NB4 (cell line): ENCODE measurements around the gene CCDC177.

Source experiments
- DNase-seq: peaks from one replicate; pipeline ENCODE4 v3.0.0; 2010; ENCODE audit warnings: low read depth
- H3K4me3 ChIP-seq: one replicate; pipeline ENCODE4 v1.5.1; 2011; ENCODE audit warnings: mild to moderate bottlenecking, low read depth, low read length, moderate library complexity
- CTCF ChIP-seq: IDR thresholded peaks from one replicate; pipeline ENCODE4 v1.5.1; 2012; ENCODE audit warnings: low read depth, low read length
- MAX ChIP-seq: IDR thresholded peaks from 2 replicates; pipeline ENCODE4 v1.6.1; 2011; ENCODE audit warnings: low read depth, low read length
- MYC ChIP-seq: IDR thresholded peaks from 2 replicates; pipeline ENCODE4 v1.6.1; 2011; ENCODE audit warnings: low read depth, low read length
- POLR2A ChIP-seq: IDR thresholded peaks from 2 replicates; pipeline ENCODE4 v1.6.1; 2011; ENCODE audit warnings: mild to moderate bottlenecking; ENCODE audit not compliant: insufficient read length; ENCODE audit errors: extremely low read depth

CCDC177 gene

GRCh38 chr14:69536971-69537370 lies 37.7 kb downstream of the CCDC177 start:
- TF ChIP-seq MAX (no peak), POLR2A (no peak), MYC (no peak), CTCF (no peak)
- no peak for DNase-seq
- H3K4me3 ChIP-seq: no peak overlapping the region

GRCh38 chr14:69535230-69535848 lies 39.3 kb downstream of the CCDC177 start:
- DNase-seq: no peak
- TF ChIP-seq MAX: no peak
- TF ChIP-seq CTCF: peak; percentile 46
- TF ChIP-seq MYC: no peak
- TF ChIP-seq POLR2A: no peak
- H3K4me3 ChIP-seq: no peak overlapping the region

GRCh38 chr14:69532561-69533340 lies 41.9 kb downstream of the CCDC177 start:
- peak; percentile 25 for DNase-seq
- TF ChIP-seq MYC: no peak
- TF ChIP-seq POLR2A: no peak
- no peak for TF ChIP-seq CTCF
- no peak for TF ChIP-seq MAX
- no peak overlapping the region for H3K4me3 ChIP-seq

GRCh38 chr14:69531135-69531534 lies 43.5 kb downstream of the CCDC177 start:
- H3K4me3 ChIP-seq: no peak overlapping the region
- no peak for DNase-seq
- TF ChIP-seq CTCF (no peak), MAX (no peak), MYC (no peak), POLR2A (no peak)

- no peak for DNase-seq
- H3K4me3 ChIP-seq: no peak overlapping the region
- TF ChIP-seq MYC (no peak), CTCF (no peak), POLR2A (no peak), MAX (no peak)
Observed at GRCh38 chr14:69530095-69530494, 44.6 kb downstream of the CCDC177 start.
